Endodermal cell (in vitro differentiated cells): ENCODE results near the gene CTNNA2. TPM values are rescaled to one million over a fixed set of nuclear protein-coding genes. Genes with fewer than 3 reads are reported as not detected.

Experiments used
- DNase-seq: peaks from one replicate; pipeline ENCODE4 v3.0.0-alpha.2; 2017
- H3K27ac ChIP-seq: 2 replicates; pipeline ENCODE4 v1.5.1; 2013; ENCODE audit warnings: mild to moderate bottlenecking, low read depth, low read length, moderate library complexity
- H3K27me3 ChIP-seq: 2 replicates; pipeline ENCODE4 v1.6.1; 2013; ENCODE audit warnings: mild to moderate bottlenecking, low read length, moderate library complexity; ENCODE audit not compliant: insufficient read depth, control insufficient read depth, poor library complexity, severe bottlenecking
- H3K36me3 ChIP-seq: 2 replicates; pipeline ENCODE4 v1.7.0; 2013; ENCODE audit warnings: mild to moderate bottlenecking, low read length, moderate library complexity; ENCODE audit not compliant: control insufficient read depth, insufficient read depth
- H3K4me1 ChIP-seq: one replicate; pipeline ENCODE4 v1.7.0; 2013; ENCODE audit warnings: low read length; ENCODE audit not compliant: control insufficient read depth, insufficient read depth
- H3K4me3 ChIP-seq: 2 replicates; pipeline ENCODE4 v1.5.1; 2013; ENCODE audit warnings: mild to moderate bottlenecking, low read length, moderate library complexity
- H3K9ac ChIP-seq: 2 replicates; pipeline ENCODE4 v1.6.1; 2013; ENCODE audit warnings: mild to moderate bottlenecking, low read length, moderate library complexity; ENCODE audit not compliant: poor library complexity, severe bottlenecking; ENCODE audit errors: extremely low read depth
- H3K9me3 ChIP-seq: 2 replicates; pipeline ENCODE4 v1.6.1; 2013; ENCODE audit warnings: mild to moderate bottlenecking, low read length, moderate library complexity; ENCODE audit not compliant: control insufficient read depth
- H3K27ac Mint-ChIP-seq: 2 replicates; pipeline ENCODE4 v1.8.0; 2020; ENCODE audit warnings: mixed read lengths
- H3K27me3 Mint-ChIP-seq: 2 replicates; pipeline ENCODE4 v1.8.0; 2021; ENCODE audit warnings: mild to moderate bottlenecking, mixed read lengths; ENCODE audit not compliant: insufficient read depth
- H3K36me3 Mint-ChIP-seq: 2 replicates; pipeline ENCODE4 v1.8.0; 2020; ENCODE audit warnings: low read depth, mixed read lengths
- H3K4me1 Mint-ChIP-seq: 2 replicates; pipeline ENCODE4 v1.8.0; 2020; ENCODE audit warnings: mixed read lengths
- H3K4me3 Mint-ChIP-seq: 2 replicates; pipeline ENCODE4 v1.8.0; 2020; ENCODE audit warnings: mild to moderate bottlenecking, moderate library complexity, mixed read lengths
- H3K9me3 Mint-ChIP-seq: 2 replicates; pipeline ENCODE4 v1.8.0; 2020; ENCODE audit warnings: mild to moderate bottlenecking, mixed read lengths
- CTCF ChIP-seq: fragments of 200-600 bp; sonication (generic); conservative IDR thresholded peaks from 2 replicates; pipeline ENCODE4 v1.5.0; 2021; ENCODE audit warnings: antibody characterized with exemption, mild to moderate bottlenecking
- WGBS, 2 experiments: methylation state at CpG; one replicate each; pipeline versions ENCODE4 v1.1.5 to v1.1.7; 2013; ENCODE audit warnings: missing lambda C conversion rate in 2 of 2, mixed read lengths in 1 of 2; ENCODE audit not compliant: insufficient coverage in 1 of 2, insufficient read length in 1 of 2; 5-methylcytosine and 5-hydroxymethylcytosine counted together
- total RNA-seq, 2 donors: library from RNA; stranded (reverse); fragmentation: NEBNext Ultra II Directional in 1 of 2; extraction: Animal tissue kit (Norgen Biotek cat#: 25700) in 1 of 2; gene quantifications; 2 replicates in 1 of 2; 3 replicates in 1 of 2; pipeline ENCODE4 v1.2.1, GENCODE V29; 2021

CTNNA2 gene
- total RNA-seq, 2 donors from 2014 or later: 7.7 to 9.8 TPM

GRCh38 chr2:80231421-80231820, 718.6 kb downstream of the CTNNA2 start:
- Histone ChIP-seq H3K27ac (no peak overlapping the region), H3K4me3 (no peak overlapping the region), H3K9ac (no peak overlapping the region), H3K36me3 (no peaks in the 10 kb centered on the region), H3K9me3 (no peaks in the 10 kb centered on the region), H3K4me1 (peaks cover 12% of the 10 kb centered on the region), H3K27me3 (no peaks in the 10 kb centered on the region)
- Mint-ChIP-seq H3K27me3 (no peaks in the 10 kb centered on the region), H3K4me1 (peaks cover 21% of the 10 kb centered on the region), H3K36me3 (no peaks in the 10 kb centered on the region), H3K4me3 (no peak overlapping the region), H3K27ac (no peak overlapping the region), H3K9me3 (peaks cover 4% of the 10 kb centered on the region)
- TF ChIP-seq CTCF: no peak
- WGBS, 2 experiments: 67 to 82% methylated on average over 1 of the region's 1 CpG
- no peak for DNase-seq

GRCh38 chr2:80233333-80233732, 720.5 kb downstream of the CTNNA2 start:
- Mint-ChIP-seq H3K9me3 (peaks cover 4% of the 10 kb centered on the region), H3K4me3 (no peak overlapping the region), H3K36me3 (no peaks in the 10 kb centered on the region), H3K27ac (no peak overlapping the region), H3K27me3 (no peaks in the 10 kb centered on the region), H3K4me1 (peaks cover 21% of the 10 kb centered on the region)
- Histone ChIP-seq H3K4me3 (no peak overlapping the region), H3K9me3 (no peaks in the 10 kb centered on the region), H3K27ac (no peak overlapping the region), H3K9ac (no peak overlapping the region), H3K27me3 (no peaks in the 10 kb centered on the region), H3K36me3 (no peaks in the 10 kb centered on the region), H3K4me1 (peaks cover 12% of the 10 kb centered on the region)
- TF ChIP-seq CTCF: no peak
- DNase-seq: no peak
- 91% methylated on average over 1 of the region's 1 CpG; no CpG with 5 or more reads in 1 of the 2 experiments for WGBS, 2 experiments

GRCh38 chr2:80238692-80239469, 726.0 kb downstream of the CTNNA2 start:
- no peak overlapping the region for H3K27ac ChIP-seq
- DNase-seq: peak; percentile 84
- Mint-ChIP-seq H3K9me3 (peaks cover 4% of the 10 kb centered on the region), H3K4me1 (peaks cover 14% of the 10 kb centered on the region), H3K27ac (no peak overlapping the region), H3K4me3 (no peak overlapping the region), H3K36me3 (no peaks in the 10 kb centered on the region), H3K27me3 (no peaks in the 10 kb centered on the region)
- 55 to 66% methylated on average over 5 to 11 of the region's 11 CpGs for WGBS, 2 experiments
- peak; percentile 90 for TF ChIP-seq CTCF
- H3K27me3 ChIP-seq: no peaks in the 10 kb centered on the region
- H3K4me3 ChIP-seq: no peak overlapping the region
- H3K4me1 ChIP-seq: peaks cover 7% of the 10 kb centered on the region
- no peak overlapping the region for H3K9ac ChIP-seq
- no peaks in the 10 kb centered on the region for H3K9me3 ChIP-seq
- no peaks in the 10 kb centered on the region for H3K36me3 ChIP-seq
